ENCODE measurements around the gene L3MBTL4.
"Not testable (repeated sequence)": the region's sequence is repeated elsewhere in the genome, so short reads cannot be mapped to it uniquely, and the experiment has no call there.

L3MBTL4 gene

DNA sequence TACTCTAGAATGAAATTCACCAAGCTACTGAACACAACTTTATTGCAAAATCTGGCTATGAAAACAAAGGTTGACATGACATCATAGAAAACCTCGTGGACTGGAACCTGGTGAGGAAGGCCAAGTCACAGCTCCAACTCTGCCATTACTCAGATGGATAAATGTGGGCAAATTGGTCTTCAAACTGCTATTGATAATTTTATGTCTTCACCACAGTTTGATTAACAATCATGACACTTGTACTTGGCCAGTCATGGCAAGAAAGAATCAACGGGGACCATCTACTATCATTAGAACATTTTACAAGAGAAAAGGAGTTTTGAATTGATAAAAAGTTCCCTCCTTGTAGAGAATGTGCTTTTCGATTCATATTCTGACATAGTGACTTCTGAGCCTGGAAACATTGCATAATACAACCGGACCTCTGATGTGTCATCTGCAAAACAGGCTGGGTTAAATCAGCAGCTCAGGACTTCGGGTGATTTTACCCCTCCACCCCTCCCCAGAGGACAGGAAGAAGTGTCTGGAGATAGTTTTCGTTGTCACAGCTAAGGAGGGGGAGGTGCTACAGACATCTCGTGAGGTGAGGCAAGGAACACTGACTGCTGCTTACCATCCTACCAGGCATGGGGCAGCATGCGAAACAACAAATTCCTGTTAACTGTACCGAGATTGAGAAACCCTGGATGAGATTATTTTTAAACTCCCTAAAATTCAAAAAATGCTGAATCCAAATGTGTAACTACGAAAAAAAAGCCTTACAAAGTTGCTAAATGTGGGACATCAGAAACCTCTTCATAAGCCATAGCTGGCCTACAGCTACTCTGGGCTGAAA lies 8.4 kb downstream of the L3MBTL4 start:
- DNase-seq: peak in 1 of 2 donors; percentile 52

DNA sequence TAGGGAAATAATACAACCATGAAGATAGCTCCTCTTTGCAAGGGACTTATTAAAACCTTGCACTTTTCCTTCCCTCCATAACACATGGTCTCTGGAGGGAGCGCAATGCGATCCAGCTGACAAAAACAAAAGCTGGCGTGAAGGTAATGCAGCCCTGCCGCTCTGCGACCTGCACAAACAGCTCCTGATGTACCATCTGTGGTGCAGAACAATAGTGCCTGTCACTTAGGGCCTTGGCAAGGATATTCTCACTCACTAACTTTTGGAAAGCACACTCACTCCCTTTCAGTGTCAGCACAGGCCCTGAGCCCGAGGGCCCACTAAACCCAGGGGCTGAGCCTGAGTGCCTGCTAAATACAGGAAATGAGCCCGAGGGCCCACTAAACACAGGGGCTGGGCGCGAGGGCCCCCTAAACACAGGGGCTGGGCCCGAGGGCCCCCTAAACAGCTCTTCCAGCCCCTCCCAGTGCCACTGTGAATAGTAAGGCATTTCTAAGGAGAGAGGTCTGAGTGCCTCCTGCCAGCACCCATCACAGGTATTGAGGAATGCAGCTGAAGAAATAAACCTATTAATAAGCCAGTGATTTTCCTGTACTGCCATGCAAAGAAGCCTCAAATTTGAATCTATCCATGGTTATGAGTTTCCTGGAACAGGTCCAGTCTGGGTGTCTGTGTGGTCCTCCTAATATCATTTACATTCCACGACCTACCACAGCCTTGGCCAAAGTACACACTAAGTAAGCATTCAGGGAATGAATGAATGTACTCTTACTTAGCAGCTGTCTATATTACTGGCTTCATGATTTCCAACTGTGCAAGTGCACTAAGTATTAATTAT lies 9.3 kb downstream of the L3MBTL4 start:
- DNase-seq: no peak

DNA sequence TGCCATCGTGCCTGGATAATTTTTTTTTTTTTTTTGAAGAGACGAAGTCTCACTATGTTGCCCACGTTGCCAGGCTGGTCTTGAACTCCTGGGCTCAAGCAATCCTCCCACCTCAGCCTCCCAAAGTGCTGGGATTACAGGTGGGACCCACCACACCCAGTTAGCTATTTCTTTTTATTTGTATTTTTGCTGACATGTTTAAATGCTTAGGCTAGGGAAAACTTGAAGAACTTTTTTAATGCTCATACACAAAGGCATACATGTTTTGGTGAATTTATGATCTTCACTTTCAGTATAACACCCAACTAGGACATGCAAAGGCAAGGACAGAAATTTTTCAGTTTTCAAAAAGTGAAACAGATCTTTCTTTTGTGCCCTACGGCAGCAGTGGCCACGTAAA lies 9.9 kb downstream of the L3MBTL4 start:
- no peak for DNase-seq

DNA sequence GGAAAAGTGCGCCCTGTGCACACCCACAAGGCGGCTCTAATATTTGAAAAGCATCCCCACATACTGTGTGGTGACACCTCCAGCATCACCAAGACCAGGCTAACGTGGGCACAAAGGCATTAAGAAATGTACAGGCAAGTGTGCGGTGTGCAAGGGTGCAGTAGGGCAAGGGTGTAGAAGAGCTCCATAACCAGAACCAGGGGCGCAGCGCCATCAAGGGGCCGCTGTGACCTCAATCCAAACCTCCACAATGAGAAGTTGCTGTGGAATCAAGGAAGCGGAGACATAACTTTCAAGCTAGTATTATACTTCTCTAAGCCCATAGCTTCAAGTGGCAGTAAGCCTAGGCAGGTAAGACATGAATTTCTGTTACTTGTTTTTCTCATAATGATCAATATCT lies 13.0 kb downstream of the L3MBTL4 start:
- no peak for DNase-seq

DNA sequence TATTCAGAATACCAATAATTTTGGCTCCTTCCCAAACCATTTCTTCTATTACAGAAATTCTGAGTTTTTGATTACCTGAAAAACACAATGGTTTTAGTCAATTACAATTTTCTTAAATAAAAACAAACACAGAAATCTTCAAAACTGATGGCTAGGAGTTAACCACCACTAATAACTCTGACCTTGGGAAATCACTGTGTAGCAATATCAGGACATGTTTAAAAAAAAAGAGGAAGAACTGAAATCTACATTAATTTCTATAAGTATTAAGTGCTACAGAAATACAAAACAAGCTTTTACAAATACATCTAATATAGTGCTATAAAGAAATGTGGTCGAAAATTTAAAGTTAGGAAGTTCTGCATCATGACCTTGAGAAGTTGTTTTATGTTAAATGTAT lies 14.9 kb downstream of the L3MBTL4 start:
- DNase-seq: no peak

DNA sequence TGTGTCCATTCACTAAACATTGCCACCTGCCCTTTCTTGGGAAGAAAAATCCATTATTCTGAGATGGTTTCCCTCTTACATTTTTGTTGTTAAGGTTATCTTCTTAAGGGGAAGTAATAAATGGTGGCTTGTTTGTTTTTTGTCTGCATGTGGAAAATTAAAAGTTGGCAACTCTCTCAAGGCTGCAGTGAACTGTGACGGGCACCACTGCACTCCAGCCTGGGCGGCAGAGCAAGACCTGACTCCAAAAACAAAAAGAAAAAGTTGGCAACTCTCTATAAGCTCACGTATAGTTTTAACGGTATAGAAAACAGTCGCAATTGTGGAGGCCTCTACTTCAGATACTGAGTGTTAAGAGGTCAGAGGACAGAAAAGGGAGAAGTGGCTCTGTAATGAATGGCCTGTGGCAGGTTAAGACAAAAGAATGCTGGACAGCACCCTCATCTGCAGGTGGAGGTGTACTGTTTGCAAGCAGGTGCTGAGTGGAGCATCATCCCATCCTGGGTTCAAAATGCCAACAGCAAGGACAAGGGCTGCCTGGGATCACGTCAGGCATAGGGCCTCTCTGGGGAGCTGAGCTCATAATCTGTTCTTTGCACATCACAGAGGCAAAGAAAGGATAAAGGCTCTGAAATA lies 16.7 kb downstream of the L3MBTL4 start:
- no peak for DNase-seq

DNA sequence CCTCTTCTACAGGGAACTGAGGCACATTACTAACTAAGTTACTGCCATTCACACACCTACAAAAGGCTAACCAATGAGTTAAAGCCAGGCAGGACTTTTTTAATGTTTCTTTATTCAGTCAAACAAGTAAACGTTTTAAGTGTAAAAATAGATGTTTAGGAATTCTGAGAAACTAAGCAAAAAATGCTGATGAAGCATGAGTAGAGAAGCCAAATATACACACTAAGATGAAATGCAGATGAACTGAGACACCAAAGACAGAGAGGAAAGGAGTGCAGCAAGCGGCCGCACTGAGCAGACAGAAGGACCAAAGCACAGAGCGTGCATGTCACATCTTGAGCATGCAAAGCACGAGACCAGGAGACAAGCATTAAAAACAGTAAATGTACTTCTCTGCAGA lies 17.9 kb downstream of the L3MBTL4 start:
- DNase-seq: no peak

DNA sequence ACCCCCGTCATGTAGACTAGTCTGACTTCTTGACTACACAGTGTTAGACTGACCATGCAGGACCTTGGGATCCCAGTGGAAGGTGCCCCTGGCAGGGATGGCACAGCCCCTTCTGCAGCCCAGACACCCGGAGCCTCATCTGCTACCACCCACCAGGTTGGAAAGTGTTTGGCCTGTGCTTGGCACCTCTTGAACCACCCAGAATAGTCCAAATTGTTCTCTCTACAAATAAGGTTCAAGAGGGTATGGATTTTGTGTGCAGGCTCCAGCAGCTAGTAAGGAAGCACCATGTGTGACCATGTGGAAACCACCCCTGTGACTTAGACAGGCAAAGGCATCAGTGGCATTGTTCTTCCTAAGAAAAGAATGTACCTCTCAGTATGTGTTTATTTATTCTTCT lies 18.4 kb downstream of the L3MBTL4 start:
- DNase-seq: no peak

DNA sequence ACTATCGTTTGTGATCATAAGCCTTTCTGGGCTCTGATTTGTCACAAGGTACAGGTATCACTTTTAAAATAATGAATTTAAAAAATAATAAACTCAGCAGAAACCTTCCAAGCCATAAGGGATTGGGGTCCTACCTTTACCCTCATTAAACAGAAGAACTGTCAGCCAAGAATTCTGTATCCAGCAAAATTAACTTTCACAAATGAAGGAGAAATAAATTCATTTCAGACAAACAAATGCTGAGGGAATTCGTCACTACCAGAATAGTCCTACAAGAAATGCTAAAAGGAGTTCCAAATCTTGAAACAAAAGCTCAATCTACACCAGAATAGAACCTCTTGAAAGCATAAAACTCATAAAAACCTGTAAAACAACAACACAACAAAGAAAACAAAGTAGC lies 25.7 kb downstream of the L3MBTL4 start:
- no peak for DNase-seq

DNA sequence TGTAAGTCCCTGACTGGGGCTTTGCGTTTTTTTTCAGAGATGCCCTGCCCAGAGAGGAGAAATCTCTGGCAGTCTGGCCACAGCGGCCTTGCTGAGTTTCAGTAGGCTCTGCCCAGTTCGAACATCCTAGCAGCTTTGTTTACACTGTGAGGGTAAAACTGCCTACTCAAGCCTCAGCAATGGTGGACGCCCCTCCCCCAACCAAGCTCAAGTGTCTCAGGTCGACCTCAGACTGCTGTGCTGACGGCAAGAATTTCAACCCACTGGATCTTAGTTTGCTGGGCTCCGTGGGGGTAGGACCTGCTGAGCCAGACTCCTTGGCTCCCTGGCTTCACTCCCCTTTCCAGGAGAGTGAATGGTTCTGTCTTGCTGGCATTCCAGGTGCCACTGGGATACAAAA lies 31.7 kb downstream of the L3MBTL4 start:
- DNase-seq: no peak

DNA sequence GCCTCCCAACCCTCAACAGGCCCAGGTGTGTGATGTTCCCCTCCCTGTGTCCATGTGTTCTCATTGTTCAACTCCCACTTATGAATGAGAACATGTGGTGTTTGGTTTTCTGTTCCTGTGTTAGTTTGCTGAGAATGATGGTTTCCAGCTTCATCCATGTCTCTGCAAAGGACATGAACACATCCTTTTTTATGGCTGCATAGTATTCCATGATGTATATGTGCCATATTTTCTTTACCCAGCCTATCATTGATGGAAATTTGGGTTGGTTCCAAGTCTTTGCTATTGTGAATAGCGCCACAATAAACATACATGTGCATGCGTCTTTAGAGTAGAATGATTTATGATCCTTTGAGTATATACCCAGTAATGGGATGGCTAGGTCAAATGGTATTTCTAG lies 37.2 kb downstream of the L3MBTL4 start:
- not testable (repeated sequence) for DNase-seq

DNA sequence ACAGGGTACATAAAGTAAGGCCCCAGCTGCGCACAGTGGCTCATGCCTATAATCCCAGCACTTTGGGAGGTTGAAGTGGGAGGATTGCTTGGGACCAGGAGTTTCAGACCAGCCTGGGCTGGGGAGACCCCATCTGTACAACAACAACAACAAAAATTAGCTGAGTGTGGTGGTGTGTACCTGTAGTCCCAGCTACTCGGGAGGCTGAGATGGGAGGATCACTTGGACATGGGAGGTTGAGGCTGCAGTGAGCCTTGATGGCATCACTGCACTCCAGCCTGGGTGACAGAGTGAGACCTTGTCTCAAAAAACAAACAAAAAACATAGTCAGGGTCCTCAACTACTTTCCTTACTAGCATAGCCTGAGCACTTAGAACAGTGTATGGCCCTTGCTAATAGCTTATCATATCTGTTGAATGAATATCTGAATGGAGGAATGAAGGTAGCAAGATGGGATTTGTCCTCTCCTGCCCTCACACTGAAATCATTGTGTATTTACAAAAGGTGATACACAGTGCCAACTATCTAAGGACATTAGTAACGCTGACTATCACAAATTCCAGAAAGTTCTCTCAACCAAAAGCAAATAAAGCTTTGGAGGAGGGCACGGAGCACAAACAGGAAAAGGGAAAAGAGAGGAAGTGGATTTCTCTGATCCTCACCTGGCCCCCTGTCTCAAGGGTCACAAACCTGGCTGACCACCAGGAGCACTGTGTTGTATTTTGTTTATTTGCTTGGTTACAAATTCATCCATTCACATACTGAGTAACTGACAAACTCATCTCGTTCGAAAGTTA lies 38.1 kb downstream of the L3MBTL4 start:
- DNase-seq: no peak

DNA sequence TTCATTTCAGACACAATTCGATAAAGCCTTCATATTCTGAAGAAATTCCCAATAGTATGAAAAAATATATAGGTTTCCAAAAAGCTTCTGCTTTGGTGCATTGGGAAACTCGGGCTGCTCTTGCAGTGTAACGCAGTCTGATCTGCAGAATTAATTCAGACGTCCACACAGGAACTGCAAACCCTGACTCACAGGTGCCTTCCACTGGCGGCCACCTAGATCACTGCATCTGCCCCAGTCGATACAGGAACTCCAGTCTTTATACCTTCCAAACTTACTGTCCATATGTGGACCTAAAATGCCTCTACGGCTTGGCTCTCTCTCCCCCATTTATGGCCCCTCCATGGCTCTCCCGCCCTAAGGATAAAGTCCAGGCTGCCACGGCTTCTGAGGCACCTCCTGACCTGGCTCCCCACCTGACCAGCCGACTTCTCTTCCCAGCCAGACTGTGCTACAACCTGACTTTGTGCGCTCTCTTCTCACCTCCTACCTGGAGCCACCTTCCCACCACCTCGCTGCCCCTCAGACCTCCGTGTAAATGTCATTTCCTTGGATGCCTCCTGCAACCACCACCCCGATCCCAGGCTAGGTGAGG lies 39.7 kb downstream of the L3MBTL4 start:
- no peak for DNase-seq

DNA sequence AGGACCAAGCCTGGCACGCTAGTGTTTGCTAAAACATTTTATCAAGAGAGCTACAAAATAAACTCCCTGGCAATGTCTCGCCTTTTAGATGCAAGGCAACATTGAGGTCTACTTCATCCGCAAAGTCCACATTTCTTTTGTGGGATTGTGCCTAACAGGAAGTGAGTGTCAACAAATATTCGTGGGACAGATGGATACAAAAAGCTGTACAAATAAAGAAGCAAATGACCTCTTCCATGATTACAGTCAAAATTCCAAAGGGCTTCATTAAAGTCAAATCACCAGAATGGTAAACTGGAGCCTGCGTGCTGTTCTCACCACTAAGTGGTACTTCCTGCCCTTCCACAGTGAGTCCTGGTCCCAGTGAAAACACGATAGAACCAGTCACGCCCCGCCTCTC lies 40.4 kb downstream of the L3MBTL4 start:
- DNase-seq: no peak

DNA sequence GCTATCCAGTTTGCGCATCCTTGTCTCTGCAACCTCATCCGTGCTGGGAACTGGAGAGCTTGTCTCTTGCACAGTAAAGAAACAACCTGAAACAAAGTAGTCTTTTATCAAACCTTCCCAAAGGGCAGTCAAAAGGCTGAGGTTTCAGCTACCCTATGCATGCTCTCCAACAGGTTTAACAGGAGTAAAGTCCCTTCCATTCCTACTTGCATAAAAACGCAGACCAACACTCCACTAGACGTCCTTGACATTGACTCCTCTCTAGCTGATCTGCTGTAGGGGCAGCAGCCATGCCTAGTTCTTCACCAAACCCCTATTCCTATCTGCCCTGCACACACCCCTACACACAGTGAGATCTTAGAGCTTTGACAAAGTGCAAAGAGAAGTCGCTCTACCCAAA lies 41.5 kb downstream of the L3MBTL4 start:
- DNase-seq: no peak

DNA sequence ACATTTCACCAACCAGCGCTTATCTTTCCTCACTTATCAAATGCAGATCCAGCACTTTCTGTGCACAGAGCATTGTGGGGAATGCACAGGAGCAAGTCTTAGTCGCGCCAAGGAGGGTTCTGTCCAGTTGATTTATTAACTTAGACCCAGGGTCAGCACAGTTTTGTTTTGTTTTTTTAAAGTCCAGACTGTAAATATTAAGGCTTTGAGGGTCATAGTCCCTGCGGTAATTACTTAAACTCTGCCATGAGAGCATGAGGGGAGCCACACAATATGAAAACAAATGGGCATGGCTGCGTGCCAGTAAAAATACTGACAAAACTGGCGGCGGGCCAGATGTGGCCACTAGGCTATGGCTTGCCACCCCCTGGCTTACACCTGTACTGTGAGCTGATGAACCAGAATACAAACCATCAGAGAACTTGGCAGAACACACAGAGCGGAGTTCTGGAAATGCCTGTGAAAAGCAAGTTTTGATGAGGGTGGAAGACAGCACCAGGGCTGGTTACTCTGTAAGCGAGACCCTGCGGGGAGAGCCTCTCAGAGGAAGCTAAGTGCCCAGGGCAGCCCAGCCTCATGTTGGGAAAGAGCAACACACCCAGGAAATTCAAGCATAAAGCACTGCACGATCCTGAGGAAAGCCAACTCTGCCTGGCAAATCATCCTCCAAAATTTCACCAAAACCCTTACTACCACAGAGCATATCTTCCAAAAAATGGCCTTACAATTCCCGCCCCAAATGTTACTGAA lies 43.6 kb downstream of the L3MBTL4 start:
- DNase-seq: no peak

DNA sequence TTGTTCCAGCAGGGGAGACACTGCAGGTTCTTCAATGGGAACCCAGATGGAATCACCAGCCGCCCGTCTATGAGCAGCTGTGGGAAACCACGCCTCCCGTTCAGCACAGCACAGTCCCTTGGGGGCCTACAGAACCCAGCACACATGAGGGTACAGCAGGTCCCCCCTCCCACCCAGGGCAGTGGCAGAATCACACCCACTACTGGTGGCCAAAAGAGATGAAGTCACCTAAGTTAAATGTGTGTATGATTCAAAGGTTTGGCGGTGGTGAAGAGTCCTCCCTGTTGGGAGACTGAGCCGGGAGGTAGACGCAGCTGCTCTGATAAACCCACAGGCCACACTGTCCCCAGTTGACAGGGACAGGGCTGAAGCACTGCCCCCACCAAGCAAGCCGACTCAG lies 44.3 kb downstream of the L3MBTL4 start:
- no peak for DNase-seq

DNA sequence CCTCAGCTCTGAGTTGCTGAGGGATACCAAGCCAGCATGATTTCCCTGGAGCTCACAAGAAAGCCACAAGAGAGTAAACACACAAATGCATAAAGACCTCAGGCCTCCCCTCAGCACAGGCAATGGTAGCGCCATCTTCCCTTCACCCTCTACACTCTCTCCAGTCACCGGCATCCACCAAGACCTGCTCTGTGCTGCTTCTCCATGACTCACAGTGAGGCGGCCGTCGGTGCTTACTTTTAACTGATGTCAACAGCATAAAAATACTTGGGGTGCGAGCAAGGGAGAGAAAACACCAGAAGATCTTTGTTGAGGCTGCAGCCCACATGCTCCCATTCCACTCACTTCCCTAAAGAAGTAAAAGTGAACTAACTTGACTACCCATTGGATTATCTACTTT lies 46.7 kb downstream of the L3MBTL4 start:
- DNase-seq: no peak

DNA sequence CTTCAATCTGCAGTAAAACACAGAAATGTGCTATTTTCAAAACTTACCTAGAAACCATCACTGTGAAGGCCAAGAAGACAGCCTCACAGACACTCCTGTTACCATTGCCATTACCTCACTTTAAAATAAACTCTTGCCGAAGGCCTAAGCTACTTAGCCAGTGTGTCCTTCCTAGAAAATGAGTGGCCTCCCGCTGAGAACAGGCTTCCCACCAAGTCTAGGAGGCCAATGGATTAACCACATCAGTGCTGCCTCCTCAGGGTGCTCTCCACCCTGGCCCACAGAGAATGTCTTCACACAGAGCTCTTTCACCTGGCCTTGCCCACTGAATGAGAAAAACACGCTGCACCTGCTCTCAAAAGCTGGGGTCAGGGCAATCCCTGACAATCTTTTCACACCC lies 47.5 kb downstream of the L3MBTL4 start:
- DNase-seq: no peak

DNA sequence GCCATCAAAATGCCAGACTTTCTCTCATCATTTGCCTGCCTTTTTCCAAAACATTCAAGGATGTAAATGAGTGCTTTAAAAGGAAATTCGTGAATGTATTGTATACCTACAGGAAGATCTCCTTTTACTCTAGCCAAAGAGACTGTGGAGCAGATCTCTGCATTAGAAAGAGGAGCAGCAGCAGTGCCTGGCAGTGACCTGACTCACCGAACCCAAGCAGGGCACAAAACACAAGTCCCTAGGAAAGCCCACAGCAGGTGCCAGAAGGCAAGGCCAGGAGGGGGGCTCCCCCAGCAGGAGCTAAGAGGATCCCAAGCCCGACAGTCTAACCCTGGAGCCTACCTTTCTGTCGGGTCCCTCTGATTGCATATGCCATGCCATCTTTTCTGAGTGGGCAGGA lies 47.9 kb downstream of the L3MBTL4 start:
- no peak for DNase-seq

DNA sequence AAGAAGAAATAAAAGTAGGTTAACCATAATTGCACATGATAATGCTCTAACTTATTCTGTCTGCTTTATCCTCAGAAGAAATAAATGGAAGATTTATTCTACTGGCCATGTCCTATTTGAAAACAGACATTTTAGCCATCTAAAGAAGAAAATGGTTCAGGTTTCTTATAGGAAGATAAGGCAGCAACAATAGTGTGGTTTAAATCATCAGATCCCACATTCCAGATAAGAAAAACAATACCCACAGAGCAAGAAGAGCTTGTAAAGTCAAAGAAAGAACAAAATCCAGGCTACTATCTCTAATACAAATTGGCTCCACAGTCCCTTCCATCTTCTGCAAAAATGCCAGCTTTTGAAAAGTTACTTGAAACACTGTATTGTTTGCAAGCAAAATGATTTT lies 49.3 kb downstream of the L3MBTL4 start:
- no peak for DNase-seq

DNA sequence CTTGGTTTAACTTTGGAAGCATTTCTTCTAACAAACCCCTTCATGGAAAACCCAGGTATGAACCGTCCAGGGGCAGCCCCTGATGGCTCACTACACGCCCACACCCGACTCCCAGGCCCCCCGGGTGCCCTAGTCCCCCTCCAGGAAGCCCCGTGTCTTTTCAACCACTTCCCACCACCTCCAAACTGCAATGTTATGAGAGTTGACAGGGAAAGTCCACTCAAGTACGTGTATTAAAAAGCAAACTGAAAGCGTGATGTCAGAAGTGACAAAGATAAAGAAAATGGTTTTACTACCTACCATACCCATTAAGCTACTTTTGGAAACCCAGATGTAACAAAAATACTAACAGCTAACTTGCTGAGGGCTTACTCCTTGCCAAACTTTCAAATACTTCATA lies 51.5 kb downstream of the L3MBTL4 start:
- DNase-seq: no peak

Measured in bone marrow (tissue), 2 donors.